Measurements from ENCODE around the gene R3HDM4.
"Not testable (repeated sequence)": the region's sequence is repeated elsewhere in the genome, so short reads cannot be mapped to it uniquely, and the experiment has no call there.

Gene R3HDM4

DNA sequence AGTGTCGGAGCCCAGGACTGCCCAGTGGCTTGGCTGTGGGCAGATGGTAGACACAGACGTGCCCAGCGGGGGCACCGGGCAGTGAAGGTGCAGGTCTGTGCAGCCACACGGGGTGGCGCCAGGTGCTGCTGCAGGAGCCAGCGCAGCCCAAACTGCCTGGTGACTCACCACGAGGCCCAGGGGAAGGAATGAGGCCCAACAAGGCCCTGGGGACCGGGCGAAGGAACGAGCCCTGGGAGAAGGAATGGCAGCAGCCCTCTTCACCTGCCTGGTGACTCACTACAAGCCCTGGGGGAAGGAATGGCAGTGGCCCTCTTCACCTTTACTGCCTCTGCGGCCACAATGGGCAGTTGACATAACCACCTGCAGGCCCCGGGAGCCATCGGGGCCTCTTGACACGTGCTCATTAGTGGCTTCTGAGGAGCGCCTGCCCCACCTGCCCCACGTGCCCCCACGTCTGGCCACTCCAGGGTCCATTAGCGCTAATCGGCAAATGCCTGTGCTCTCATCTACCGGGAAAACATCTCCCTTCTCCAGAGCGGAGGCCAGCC is 29.3 kb downstream of the R3HDM4 start:
- TF ChIP-seq CTBP1 (IDR thresholded peaks at IDR 0.05; ENCODE audit: borderline replicate concordance) (no peak), NFRKB (IDR thresholded peaks at IDR 0.05) (no peak), FOXA1 (IDR thresholded peaks at IDR 0.05) (no peak)
- TF ChIP-seq, protein P1, sequence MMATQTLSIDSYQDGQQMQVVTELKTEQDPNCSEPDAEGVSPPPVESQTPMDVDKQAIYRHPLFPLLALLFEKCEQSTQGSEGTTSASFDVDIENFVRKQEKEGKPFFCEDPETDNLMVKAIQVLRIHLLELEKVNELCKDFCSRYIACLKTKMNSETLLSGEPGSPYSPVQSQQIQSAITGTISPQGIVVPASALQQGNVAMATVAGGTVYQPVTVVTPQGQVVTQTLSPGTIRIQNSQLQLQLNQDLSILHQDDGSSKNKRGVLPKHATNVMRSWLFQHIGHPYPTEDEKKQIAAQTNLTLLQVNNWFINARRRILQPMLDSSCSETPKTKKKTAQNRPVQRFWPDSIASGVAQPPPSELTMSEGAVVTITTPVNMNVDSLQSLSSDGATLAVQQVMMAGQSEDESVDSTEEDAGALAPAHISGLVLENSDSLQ (IDR thresholded peaks at IDR 0.05): no peak
- POLR2A ChIA-PET: interaction anchor here (1.5 kb wide), 1 partner anchor 9 kb away, joined by 4 read pairs; the partner anchor contains the start of genes MED16 and RNU6-9
- DNase-seq (ENCODE audit: extremely low spot score): no peak
- CTCF ChIA-PET: interaction anchor here (0.5 kb wide), 1 partner anchor 10 kb away, joined by 4 read pairs; no protein-coding TSS in a partner anchor

DNA sequence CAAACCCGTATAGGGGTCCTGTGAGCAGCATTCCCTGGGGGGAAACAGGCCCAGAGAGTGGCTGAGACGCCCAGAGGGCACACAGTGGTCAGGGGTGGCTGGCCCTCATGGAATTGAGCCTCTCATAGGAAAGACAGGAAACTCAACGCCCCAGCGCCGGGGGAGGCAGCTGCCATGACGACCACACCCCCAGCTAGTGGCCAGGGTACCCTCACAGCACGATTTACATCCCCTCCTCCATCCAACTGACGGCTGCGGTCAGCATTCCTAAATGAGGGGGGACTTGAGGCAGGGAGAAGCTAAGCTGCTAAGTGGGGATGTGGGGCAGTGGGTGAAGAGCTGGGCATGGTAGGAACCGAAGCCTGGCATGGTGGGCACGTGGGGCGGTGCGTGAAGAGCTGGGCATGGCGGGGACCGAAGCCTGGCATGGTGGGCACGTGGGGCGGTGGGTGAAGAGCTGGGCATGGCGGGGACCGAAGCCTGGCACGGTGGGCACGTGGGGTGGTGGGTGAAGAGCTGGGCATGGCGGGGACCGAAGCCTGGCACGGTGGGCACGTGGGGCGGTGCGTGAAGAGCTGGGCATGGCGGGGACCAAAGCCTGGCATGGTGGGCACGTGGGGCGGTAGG is 30.0 kb downstream of the R3HDM4 start:
- POLR2A ChIA-PET: interaction anchor here (1.5 kb wide), 1 partner anchor 10 kb away, joined by 4 read pairs; the partner anchor contains the start of genes MED16 and RNU6-9
- CTCF ChIA-PET: no interaction called here
- no peak for DNase-seq (ENCODE audit: extremely low spot score)
- TF ChIP-seq HDGF (IDR thresholded peaks at IDR 0.05; ENCODE audit: borderline replicate concordance) (no peak), ARNT (IDR thresholded peaks at IDR 0.05) (no peak), TARDBP (IDR thresholded peaks at IDR 0.05) (no peak), CTBP1 (IDR thresholded peaks at IDR 0.05; ENCODE audit: borderline replicate concordance) (no peak), SUZ12 (IDR thresholded peaks at IDR 0.05) (no peak), FOXA1 (IDR thresholded peaks at IDR 0.05) (no peak), ELF4 (IDR thresholded peaks at IDR 0.05) (no peak), NFRKB (IDR thresholded peaks at IDR 0.05) (no peak), BHLHE40 (IDR thresholded peaks at IDR 0.05; ENCODE audit: borderline replicate concordance) (no peak), SP1 (IDR thresholded peaks at IDR 0.05) (no peak), FOXK2 (IDR thresholded peaks at IDR 0.05) (no peak)
- TF ChIP-seq, protein P1 (IDR thresholded peaks at IDR 0.05): no peak

DNA sequence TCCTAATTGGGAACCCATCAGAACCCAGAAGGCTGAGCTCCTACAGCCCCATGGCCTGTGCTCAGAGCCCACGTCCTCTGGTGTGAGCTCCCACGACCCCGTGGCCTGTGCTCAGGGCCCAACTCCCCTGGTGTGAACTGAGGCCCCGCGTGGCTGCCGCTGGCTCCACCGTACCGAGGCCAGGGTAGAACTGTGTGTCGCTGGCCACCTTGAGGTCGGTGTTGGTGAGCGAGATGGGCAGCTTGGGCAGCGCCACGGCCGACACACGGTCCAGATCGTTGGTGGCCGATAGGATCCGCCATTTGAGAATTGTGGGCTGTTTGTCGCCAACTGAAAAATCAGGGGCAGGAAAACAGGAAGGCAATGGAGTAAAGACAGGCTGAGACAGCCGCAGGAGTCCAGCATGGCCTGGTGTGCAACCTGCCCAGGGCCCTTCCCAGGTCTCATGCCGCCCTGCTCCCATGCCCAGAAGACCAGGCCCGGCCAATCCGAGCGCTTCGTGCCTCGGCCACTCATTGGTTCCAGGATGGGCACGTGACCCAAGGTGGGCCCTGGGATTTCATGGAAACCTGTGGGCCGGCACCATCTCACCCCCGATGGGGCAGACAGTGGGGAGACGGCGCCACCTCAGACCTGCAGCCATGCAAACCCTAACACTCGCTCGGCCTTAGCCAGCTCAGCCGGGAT is 31.5 kb downstream of the R3HDM4 start:
- DNase-seq (ENCODE audit: extremely low spot score): no peak
- ChIA-PET CTCF (no interaction called here), POLR2A (interaction anchor here (0.7 to 1.5 kb wide), 2 partner anchors 12 to 28 kb away, joined by 3 to 4 read pairs; partner anchors contain the start of gene RNU6-9)
- TF ChIP-seq ARNT (IDR thresholded peaks at IDR 0.05): no peak
- no peak for TF ChIP-seq L3MBTL2 (conservative IDR thresholded peaks at IDR 0.05)
- no peak for TF ChIP-seq FOXM1 (IDR thresholded peaks at IDR 0.05; ENCODE audit: borderline replicate concordance)
- TF ChIP-seq CTBP1 (IDR thresholded peaks at IDR 0.05; ENCODE audit: borderline replicate concordance): no peak
- no peak for TF ChIP-seq TARDBP (IDR thresholded peaks at IDR 0.05)
- TF ChIP-seq ELF4 (IDR thresholded peaks at IDR 0.05): no peak
- no peak for TF ChIP-seq SUZ12 (IDR thresholded peaks at IDR 0.05)
- TF ChIP-seq HDGF (IDR thresholded peaks at IDR 0.05; ENCODE audit: borderline replicate concordance): no peak
- no peak for TF ChIP-seq BHLHE40 (IDR thresholded peaks at IDR 0.05; ENCODE audit: borderline replicate concordance)
- TF ChIP-seq ZNF384 (IDR thresholded peaks at IDR 0.05): no peak
- no peak for TF ChIP-seq NFRKB (IDR thresholded peaks at IDR 0.05)
- TF ChIP-seq FOXK2 (IDR thresholded peaks at IDR 0.05): no peak
- TF ChIP-seq FOXA1 (IDR thresholded peaks at IDR 0.05): no peak
- TF ChIP-seq, protein P1 (IDR thresholded peaks at IDR 0.05): no peak

DNA sequence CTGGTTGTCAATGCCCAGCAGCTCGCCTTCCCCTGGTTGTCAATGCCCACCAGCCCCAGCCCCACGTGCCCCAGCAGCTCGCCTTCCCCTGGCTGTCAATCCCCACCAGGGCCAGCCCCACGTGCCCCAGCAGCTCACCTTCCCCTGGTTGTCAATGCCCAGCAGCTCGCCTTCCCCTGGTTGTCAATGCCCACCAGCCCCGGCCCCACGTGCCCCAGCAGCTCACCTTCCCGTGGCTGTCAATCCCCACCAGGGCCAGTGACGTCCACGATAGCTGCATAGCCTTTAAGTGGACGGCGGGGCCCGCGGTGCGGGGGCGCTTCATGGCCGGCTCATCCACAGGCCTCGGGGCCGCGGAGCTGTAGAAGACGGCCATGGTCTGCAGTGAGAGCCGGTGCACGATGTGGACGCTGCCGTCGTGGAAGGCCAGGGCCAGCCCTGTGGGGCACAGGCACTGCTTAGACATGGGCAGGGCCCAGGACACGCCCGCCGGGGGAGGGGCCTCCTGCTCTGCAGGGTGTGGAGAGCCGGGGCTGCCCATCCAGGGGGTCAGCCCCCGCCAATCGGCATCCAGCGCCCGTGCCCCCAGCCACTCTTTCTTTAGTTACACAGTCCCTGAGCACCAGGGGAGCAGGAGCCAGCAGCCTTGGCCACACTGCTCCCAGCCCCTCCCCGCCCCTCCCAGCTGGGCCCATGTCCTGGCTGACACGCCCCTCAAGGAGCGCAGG is 33.1 kb downstream of the R3HDM4 start:
- DNase-seq (ENCODE audit: extremely low spot score): no peak
- CTCF ChIA-PET: no interaction called here
- POLR2A ChIA-PET: interaction anchor here (1.3 kb wide), 1 partner anchor 13 kb away, joined by 3 read pairs; the partner anchor contains the start of genes MED16 and RNU6-9
- TF ChIP-seq FOXM1 (IDR thresholded peaks at IDR 0.05; ENCODE audit: borderline replicate concordance): no peak
- no peak for TF ChIP-seq ELF4 (IDR thresholded peaks at IDR 0.05)
- no peak for TF ChIP-seq SUZ12 (IDR thresholded peaks at IDR 0.05)
- no peak for TF ChIP-seq NFRKB (IDR thresholded peaks at IDR 0.05)
- TF ChIP-seq HDGF (IDR thresholded peaks at IDR 0.05; ENCODE audit: borderline replicate concordance): no peak
- no peak for TF ChIP-seq L3MBTL2 (conservative IDR thresholded peaks at IDR 0.05)
- TF ChIP-seq TARDBP (IDR thresholded peaks at IDR 0.05): no peak

DNA sequence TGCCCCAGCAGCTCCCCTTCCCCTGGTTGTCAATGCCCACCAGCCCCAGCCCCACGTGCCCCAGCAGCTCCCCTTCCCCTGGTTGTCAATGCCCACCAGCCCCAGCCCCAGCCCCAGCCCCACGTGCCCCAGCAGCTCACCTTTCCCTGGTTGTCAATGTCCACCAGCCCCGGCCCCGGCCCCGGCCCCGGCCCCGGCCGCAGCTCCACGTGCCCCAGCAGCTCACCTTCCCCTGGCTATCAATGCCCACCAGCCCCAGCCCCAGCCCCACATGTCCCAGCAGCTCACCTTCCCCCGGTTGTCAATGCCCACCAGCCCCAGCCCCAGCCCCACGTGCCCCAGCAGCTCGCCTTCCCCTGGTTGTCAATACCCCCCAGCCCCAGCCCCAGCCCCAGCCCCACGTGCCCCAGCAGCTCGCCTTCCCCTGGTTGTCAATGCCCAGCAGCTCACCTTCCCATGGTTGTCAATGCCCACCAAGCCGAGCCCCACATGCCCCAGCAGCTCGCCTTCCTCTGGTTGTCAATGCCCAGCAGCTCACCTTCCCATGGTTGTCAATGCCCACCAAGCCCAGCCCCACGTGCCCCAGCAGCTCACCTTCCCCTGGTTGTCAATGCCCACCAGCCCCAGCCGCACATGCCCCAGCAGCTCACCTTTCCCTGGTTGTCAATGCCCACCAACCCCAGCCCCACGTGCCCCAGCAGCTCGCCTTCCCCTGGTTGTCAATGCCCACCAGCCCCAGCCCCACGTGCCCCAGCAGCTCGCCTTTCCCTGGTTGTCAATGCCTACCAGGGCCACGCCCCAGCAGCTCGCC is 34.1 kb downstream of the R3HDM4 start:
- DNase-seq (ENCODE audit: extremely low spot score); CTCF ChIA-PET: not testable (repeated sequence)
- POLR2A ChIA-PET: interaction anchor here (1.3 kb wide), 1 partner anchor 14 kb away, joined by 3 read pairs; the partner anchor contains the start of genes MED16 and RNU6-9

DNA sequence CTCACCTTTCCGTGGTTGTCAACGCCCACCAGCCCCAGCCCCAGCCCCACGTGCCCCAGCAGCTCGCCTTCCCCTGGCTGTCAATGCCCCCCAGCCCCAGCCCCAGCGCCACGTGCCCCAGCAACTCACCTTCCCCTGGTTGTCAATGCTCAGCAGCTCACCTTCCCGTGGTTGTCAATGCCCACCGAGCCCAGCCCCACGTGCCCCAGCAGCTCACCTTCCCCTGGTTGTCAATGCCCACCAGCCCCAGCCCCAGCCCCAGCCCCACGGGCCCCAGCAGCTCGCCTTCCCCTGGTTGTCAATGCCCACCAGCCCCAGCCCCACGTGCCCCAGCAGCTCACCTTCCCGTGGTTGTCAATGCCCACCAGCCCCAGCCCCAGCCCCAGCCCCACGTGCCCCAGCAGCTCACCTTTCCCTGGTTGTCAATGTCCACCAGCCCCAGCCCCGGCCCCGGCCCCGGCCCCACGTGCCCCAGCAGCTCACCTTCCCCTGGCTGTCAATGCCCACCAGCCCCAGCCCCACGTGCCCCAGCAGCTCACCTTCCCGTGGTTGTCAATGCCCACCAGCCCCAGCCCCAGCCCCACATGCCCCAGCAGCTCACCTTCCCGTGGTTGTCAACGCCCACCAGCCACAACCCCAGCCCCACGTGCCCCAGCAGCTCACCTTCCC is 34.9 kb downstream of the R3HDM4 start:
- DNase-seq (ENCODE audit: extremely low spot score); CTCF ChIA-PET; POLR2A ChIA-PET: not testable (repeated sequence)

All from HEK293T (cell line).